GM08714 (cell line): ENCODE measurements around the gene ETV6.

Source experiments
- H3K4me3 ChIP-seq: fragments of 200-500 bp; sonication (Bioruptor generic); 2 replicates; pipeline ENCODE4 v1.5.1; 2014; ENCODE audit warnings: mild to moderate bottlenecking, low read length, inconsistent platforms
- ZNF274 ChIP-seq: IDR thresholded peaks from 2 replicates; pipeline ENCODE4 v1.6.1; 2012; ENCODE audit warnings: mild to moderate bottlenecking, low read depth, low read length

Gene ETV6

GRCh38 chr12:11863478-11863906 lies 214.0 kb downstream of the ETV6 start:
- no peak for TF ChIP-seq ZNF274
- no peak overlapping the region for H3K4me3 ChIP-seq

GRCh38 chr12:11863988-11864387 lies 214.5 kb downstream of the ETV6 start:
- H3K4me3 ChIP-seq = no peak overlapping the region
- TF ChIP-seq ZNF274 = no peak

GRCh38 chr12:11865824-11866223 lies 216.3 kb downstream of the ETV6 start:
- no peak for TF ChIP-seq ZNF274
- H3K4me3 ChIP-seq = no peak overlapping the region

- no peak overlapping the region for H3K4me3 ChIP-seq
- no peak for TF ChIP-seq ZNF274
Observed at GRCh38 chr12:11868027-11868426, 218.6 kb downstream of the ETV6 start.

- no peak overlapping the region for H3K4me3 ChIP-seq
- TF ChIP-seq ZNF274 = no peak
Observed at GRCh38 chr12:11869406-11869805, 219.9 kb downstream of the ETV6 start.

- H3K4me3 ChIP-seq = no peak overlapping the region
- no peak for TF ChIP-seq ZNF274
Observed at GRCh38 chr12:11870041-11870451, 220.6 kb downstream of the ETV6 start.

GRCh38 chr12:11872055-11872454 lies 222.6 kb downstream of the ETV6 start:
- H3K4me3 ChIP-seq = no peak overlapping the region
- no peak for TF ChIP-seq ZNF274

- no peak overlapping the region for H3K4me3 ChIP-seq
- TF ChIP-seq ZNF274 = no peak
Observed at GRCh38 chr12:11875414-11875935, 226.0 kb downstream of the ETV6 start.

- TF ChIP-seq ZNF274 = no peak
- H3K4me3 ChIP-seq = no peak overlapping the region
Observed at GRCh38 chr12:11876307-11876706, 226.8 kb downstream of the ETV6 start.

- no peak overlapping the region for H3K4me3 ChIP-seq
- no peak for TF ChIP-seq ZNF274
Observed at GRCh38 chr12:11877102-11877826, 227.8 kb downstream of the ETV6 start.

GRCh38 chr12:11877869-11878780 lies 228.7 kb downstream of the ETV6 start:
- H3K4me3 ChIP-seq = no peak overlapping the region
- TF ChIP-seq ZNF274 = no peak

GRCh38 chr12:11879306-11879705 lies 229.8 kb downstream of the ETV6 start:
- H3K4me3 ChIP-seq = no peak overlapping the region
- no peak for TF ChIP-seq ZNF274

- H3K4me3 ChIP-seq = no peak overlapping the region
- TF ChIP-seq ZNF274 = no peak
Observed at GRCh38 chr12:11880381-11880780, 230.9 kb downstream of the ETV6 start.

- H3K4me3 ChIP-seq = no peak overlapping the region
- TF ChIP-seq ZNF274 = no peak
Observed at GRCh38 chr12:11881835-11882234, 232.4 kb downstream of the ETV6 start.
